ENCODE data around the gene DCX.

GRCh38 chrX:111386077-111386476 lies 25.9 kb downstream of the DCX start:
- TF ChIP-seq CTCF (IDR thresholded peaks at IDR 0.05; ENCODE audit: borderline replicate concordance, extremely low read depth, low read length, poor library complexity, severe bottlenecking) (no peak), EZH2 (IDR thresholded peaks at IDR 0.05; ENCODE audit: borderline replicate concordance, low read depth, low read length, severe bottlenecking) (no peak)
